ENCODE data around the gene HECTD3. TPM values are rescaled to one million over a fixed set of nuclear protein-coding genes. Genes with fewer than 3 reads are reported as not detected.
"Not testable (repeated sequence)": the region's sequence is repeated elsewhere in the genome, so short reads cannot be mapped to it uniquely, and the experiment has no call there.

The HECTD3 gene
- polyA plus RNA-seq, 4 donors, result 54.2 to 148 (median 81.9) TPM

GRCh38 chr1:44962729-44963128 is 48.4 kb downstream of the HECTD3 start:
- Histone ChIP-seq H3K4me1 (ENCODE audit: control insufficient read depth in 3 of 3, insufficient read depth in 2 of 3, low read depth in 1 of 3, low read length in 2 of 3) (no peaks in the 10 kb centered on the region), H3K27me3 (ENCODE audit: control insufficient read depth in 3 of 3, insufficient read depth in 3 of 3, low read length in 3 of 3) (no peaks in the 10 kb centered on the region), H3K27ac (ENCODE audit: low read depth in 1 of 3, low read length in 2 of 3) (no peak overlapping the region), H3K9me3 (ENCODE audit: control insufficient read depth in 2 of 2, insufficient read depth in 1 of 2, low read depth in 1 of 2, low read length in 1 of 2) (no peaks in the 10 kb centered on the region), H3K36me3 (ENCODE audit: control insufficient read depth in 3 of 3, insufficient read depth in 2 of 3, low read depth in 1 of 3, low read length in 3 of 3) (peaks cover 0 to 5% (median 0%) of the 10 kb centered on the region in 3 donors), H3K4me3 (ENCODE audit: low read depth in 1 of 3, low read length in 3 of 3) (no peak overlapping the region)
- no peak for FAIRE-seq
- DNase-seq, result no peak
- 85 to 93% (median 92%) methylated on average over 3 of the region's 3 CpGs for WGBS, 3 donors

- not testable (repeated sequence) for H3K9me3 ChIP-seq (ENCODE audit: control insufficient read depth in 2 of 2, insufficient read depth in 1 of 2, low read depth in 1 of 2, low read length in 1 of 2); H3K27me3 ChIP-seq (ENCODE audit: control insufficient read depth in 3 of 3, insufficient read depth in 3 of 3, low read length in 3 of 3)
These were observed 49.1 kb downstream of the HECTD3 start for GRCh38 chr1:44962022-44962421.

GRCh38 chr1:44957566-44957965 is 53.6 kb downstream of the HECTD3 start:
- not testable (repeated sequence) for H3K36me3 ChIP-seq (ENCODE audit: control insufficient read depth in 3 of 3, insufficient read depth in 2 of 3, low read depth in 1 of 3, low read length in 3 of 3); H3K27me3 ChIP-seq (ENCODE audit: control insufficient read depth in 3 of 3, insufficient read depth in 3 of 3, low read length in 3 of 3); FAIRE-seq; H3K4me1 ChIP-seq (ENCODE audit: control insufficient read depth in 3 of 3, insufficient read depth in 2 of 3, low read depth in 1 of 3, low read length in 2 of 3); H3K9me3 ChIP-seq (ENCODE audit: control insufficient read depth in 2 of 2, insufficient read depth in 1 of 2, low read depth in 1 of 2, low read length in 1 of 2); H3K27ac ChIP-seq (ENCODE audit: low read depth in 1 of 3, low read length in 2 of 3); H3K4me3 ChIP-seq (ENCODE audit: low read depth in 1 of 3, low read length in 3 of 3); DNase-seq
- 92 to 97% (median 95%) methylated on average over 3 of the region's 3 CpGs for WGBS, 3 donors

More at GRCh38 chr1:44962022-44962421, 49.1 kb downstream of the HECTD3 start:
- 97 to 98% (median 97%) methylated on average over 4 of the region's 4 CpGs for WGBS, 3 donors
- not testable (repeated sequence) for DNase-seq; H3K4me1 ChIP-seq (ENCODE audit: control insufficient read depth in 3 of 3, insufficient read depth in 2 of 3, low read depth in 1 of 3, low read length in 2 of 3); H3K27ac ChIP-seq (ENCODE audit: low read depth in 1 of 3, low read length in 2 of 3); H3K36me3 ChIP-seq (ENCODE audit: control insufficient read depth in 3 of 3, insufficient read depth in 2 of 3, low read depth in 1 of 3, low read length in 3 of 3); FAIRE-seq; H3K4me3 ChIP-seq (ENCODE audit: low read depth in 1 of 3, low read length in 3 of 3)

- not testable (repeated sequence) for H3K9me3 ChIP-seq (ENCODE audit: control insufficient read depth in 2 of 2, insufficient read depth in 1 of 2, low read depth in 1 of 2, low read length in 1 of 2); DNase-seq; H3K4me1 ChIP-seq (ENCODE audit: control insufficient read depth in 3 of 3, insufficient read depth in 2 of 3, low read depth in 1 of 3, low read length in 2 of 3); H3K36me3 ChIP-seq (ENCODE audit: control insufficient read depth in 3 of 3, insufficient read depth in 2 of 3, low read depth in 1 of 3, low read length in 3 of 3); FAIRE-seq; H3K27ac ChIP-seq (ENCODE audit: low read depth in 1 of 3, low read length in 2 of 3); H3K4me3 ChIP-seq (ENCODE audit: low read depth in 1 of 3, low read length in 3 of 3); H3K27me3 ChIP-seq (ENCODE audit: control insufficient read depth in 3 of 3, insufficient read depth in 3 of 3, low read length in 3 of 3)
- 94 to 100% (median 96%) methylated on average over 3 of the region's 3 CpGs for WGBS, 3 donors
These were observed 55.0 kb downstream of the HECTD3 start for GRCh38 chr1:44956077-44956476.

Other genes with a start within 250 kb of the HECTD3 start
- gene RPS8, start 235.8 kb downstream of the HECTD3 start, polyA plus RNA-seq, result 1,000 to 10,000 TPM; 1,153 to 3,026 (median 2,284) TPM
- 10 to 100 TPM in 2 of 4 donors, 1 to 10 TPM in 2; 7.4 to 33.0 (median 14.8) TPM for gene BEST4, start 223.2 kb downstream of the HECTD3 start, polyA plus RNA-seq
- 10 to 100 TPM in 2 of 4 donors, 1 to 10 TPM in 2; 5.4 to 16.7 (median 10.6) TPM for gene PLK3, start 210.9 kb downstream of the HECTD3 start, polyA plus RNA-seq
- gene DYNLT4, start 204.0 kb downstream of the HECTD3 start, polyA plus RNA-seq, result under 1 TPM in 2 of 4 donors, not detected in 2; 0.46 to 0.75 TPM
- 10 to 100 TPM in 1 of 4 donors, 1 to 10 TPM in 3; 1.1 to 14.7 (median 1.7) TPM for gene BTBD19, start 202.8 kb downstream of the HECTD3 start, polyA plus RNA-seq
- 1 to 10 TPM in 1 of 4 donors, under 1 TPM in 3; 0.27 to 3.2 (median 0.36) TPM for gene PTCH2, start 168.1 kb downstream of the HECTD3 start, polyA plus RNA-seq
- gene EIF2B3, start 24.7 kb downstream of the HECTD3 start, polyA plus RNA-seq, result 10 to 100 TPM in 2 of 4 donors, 1 to 10 TPM in 2; 5.6 to 19.4 (median 12.5) TPM
- 10 to 100 TPM; 52.1 to 85.4 (median 73.8) TPM for gene UROD, start 930 bp upstream of the HECTD3 start, polyA plus RNA-seq
- 1 to 10 TPM; 3.8 to 8.1 (median 4.3) TPM for gene ZSWIM5, start 195.3 kb upstream of the HECTD3 start, polyA plus RNA-seq